Gastrocnemius medialis (tissue), 4 donors: ENCODE data around the gene TRMT11.
"Not testable (repeated sequence)": the region's sequence is repeated elsewhere in the genome, so short reads cannot be mapped to it uniquely, and the experiment has no call there.

Experiments
- CTCF ChIP-seq, 5 experiments: fragments of 450-650 bp in 3 of 5; fragments of 200-600 bp in 2 of 5; sonication (generic) in 2 of 5; IDR thresholded peaks in 4 of 5; conservative IDR thresholded peaks in 1 of 5; 1 replicate in 4 of 5; 2 replicates in 1 of 5; pipeline ENCODE4 v1.5.1; 2016 to 2019; ENCODE audit warnings: antibody characterized with exemption in 5 of 5, mild to moderate bottlenecking in 3 of 5, moderate library complexity in 3 of 5
- POLR2A ChIP-seq, 2 donors: fragments of 450-650 bp; IDR thresholded peaks; one replicate each; pipeline ENCODE4 v1.6.1; 2017; ENCODE audit warnings: antibody characterized with exemption in 2 of 2, mild to moderate bottlenecking in 2 of 2, moderate library complexity in 2 of 2

GRCh38 chr6:126058085-126058484 is 71.7 kb downstream of the TRMT11 start:
- TF ChIP-seq POLR2A (IDR thresholded peaks at IDR 0.05); CTCF (IDR thresholded peaks at IDR 0.05 in 4 of 5, conservative IDR thresholded peaks at IDR 0.05 in 1 of 5): not testable (repeated sequence)
